VCaP (cell line): Measurements from ENCODE around the gene ZNF444.
"Not testable (repeated sequence)": the region's sequence is repeated elsewhere in the genome, so short reads cannot be mapped to it uniquely, and the experiment has no call there.

ENCODE experiments used
- H3K27ac ChIP-seq: fragments of 450-650 bp; 2 replicates; pipeline ENCODE4 v1.5.1; 2017
- CTCF ChIP-seq: fragments of 450-650 bp; conservative IDR thresholded peaks from 2 replicates; pipeline ENCODE4 v1.5.1; 2017; ENCODE audit warnings: mild to moderate bottlenecking, moderate library complexity

Gene ZNF444

GRCh38 chr19:56144831-56145230, 3.7 kb downstream of the ZNF444 start:
- TF ChIP-seq CTCF, result no peak
- H3K27ac ChIP-seq, result peak overlapping the region; percentile 99; the same call in 1 of the 2 replicates

- TF ChIP-seq CTCF, result no peak
Measured at GRCh38 chr19:56145698-56146097, 4.6 kb downstream of the ZNF444 start.

GRCh38 chr19:56146904-56147303, 5.8 kb downstream of the ZNF444 start:
- no peak for TF ChIP-seq CTCF
- no peak overlapping the region for H3K27ac ChIP-seq

More at GRCh38 chr19:56145698-56146097, 4.6 kb downstream of the ZNF444 start:
- peak overlapping the region; percentile 19; the same call in 1 of the 2 replicates for H3K27ac ChIP-seq

GRCh38 chr19:56147307-56147706, 6.2 kb downstream of the ZNF444 start:
- TF ChIP-seq CTCF, result no peak
- no peak overlapping the region for H3K27ac ChIP-seq

GRCh38 chr19:56148096-56148495, 7.0 kb downstream of the ZNF444 start:
- no peak for TF ChIP-seq CTCF
- no peak overlapping the region for H3K27ac ChIP-seq

- H3K27ac ChIP-seq, result not testable (repeated sequence)
Measured at GRCh38 chr19:56148955-56149655, 8.0 kb downstream of the ZNF444 start.

GRCh38 chr19:56149656-56150038, 8.6 kb downstream of the ZNF444 start:
- no peak overlapping the region for H3K27ac ChIP-seq
- no peak for TF ChIP-seq CTCF

- no peak overlapping the region for H3K27ac ChIP-seq
- no peak for TF ChIP-seq CTCF
Measured at GRCh38 chr19:56150358-56150757, 9.3 kb downstream of the ZNF444 start.
